GM12865 (cell line): Measurements from ENCODE around the gene SORCS2.

Source experiments
- DNase-seq: peaks from one replicate; pipeline ENCODE4 v3.0.0; 2010; ENCODE audit warnings: low read depth
- H3K4me3 ChIP-seq: 2 replicates; pipeline ENCODE4 v1.5.1; 2011; ENCODE audit warnings: mild to moderate bottlenecking, low read depth, low read length, control low read depth
- TF ChIP-seq, protein P1 (sequence below): IDR thresholded peaks from 2 replicates; pipeline ENCODE4 v1.5.1; 2011; ENCODE audit warnings: low read length, control low read depth, low read depth, inconsistent platforms; ENCODE audit not compliant: insufficient read depth; ENCODE audit errors: missing control alignments

SORCS2 gene

DNA sequence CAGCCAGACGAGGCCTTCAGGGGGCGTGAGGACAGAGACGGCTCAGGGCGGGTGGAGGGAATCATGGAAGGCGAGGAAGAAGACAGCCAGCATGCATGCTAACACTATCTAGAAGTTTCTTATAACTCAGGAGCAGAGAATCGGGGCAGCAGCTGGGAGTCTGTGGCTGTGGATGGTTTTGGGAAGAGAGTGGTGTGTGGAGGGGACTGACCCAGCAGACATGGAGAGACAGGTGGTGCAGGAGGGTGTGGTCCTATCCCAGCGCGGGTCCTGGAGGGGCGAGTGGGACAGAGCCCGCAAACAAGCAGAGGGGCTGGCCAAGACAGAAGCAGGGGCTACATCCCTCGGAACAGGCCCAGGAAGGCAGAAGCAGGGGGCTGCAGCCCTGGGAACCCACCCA lies 555.2 kb downstream of the SORCS2 start:
- TF ChIP-seq, protein P1, sequence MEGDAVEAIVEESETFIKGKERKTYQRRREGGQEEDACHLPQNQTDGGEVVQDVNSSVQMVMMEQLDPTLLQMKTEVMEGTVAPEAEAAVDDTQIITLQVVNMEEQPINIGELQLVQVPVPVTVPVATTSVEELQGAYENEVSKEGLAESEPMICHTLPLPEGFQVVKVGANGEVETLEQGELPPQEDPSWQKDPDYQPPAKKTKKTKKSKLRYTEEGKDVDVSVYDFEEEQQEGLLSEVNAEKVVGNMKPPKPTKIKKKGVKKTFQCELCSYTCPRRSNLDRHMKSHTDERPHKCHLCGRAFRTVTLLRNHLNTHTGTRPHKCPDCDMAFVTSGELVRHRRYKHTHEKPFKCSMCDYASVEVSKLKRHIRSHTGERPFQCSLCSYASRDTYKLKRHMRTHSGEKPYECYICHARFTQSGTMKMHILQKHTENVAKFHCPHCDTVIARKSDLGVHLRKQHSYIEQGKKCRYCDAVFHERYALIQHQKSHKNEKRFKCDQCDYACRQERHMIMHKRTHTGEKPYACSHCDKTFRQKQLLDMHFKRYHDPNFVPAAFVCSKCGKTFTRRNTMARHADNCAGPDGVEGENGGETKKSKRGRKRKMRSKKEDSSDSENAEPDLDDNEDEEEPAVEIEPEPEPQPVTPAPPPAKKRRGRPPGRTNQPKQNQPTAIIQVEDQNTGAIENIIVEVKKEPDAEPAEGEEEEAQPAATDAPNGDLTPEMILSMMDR, result no peak
- DNase-seq, result no peak
- no peak overlapping the region for H3K4me3 ChIP-seq

DNA sequence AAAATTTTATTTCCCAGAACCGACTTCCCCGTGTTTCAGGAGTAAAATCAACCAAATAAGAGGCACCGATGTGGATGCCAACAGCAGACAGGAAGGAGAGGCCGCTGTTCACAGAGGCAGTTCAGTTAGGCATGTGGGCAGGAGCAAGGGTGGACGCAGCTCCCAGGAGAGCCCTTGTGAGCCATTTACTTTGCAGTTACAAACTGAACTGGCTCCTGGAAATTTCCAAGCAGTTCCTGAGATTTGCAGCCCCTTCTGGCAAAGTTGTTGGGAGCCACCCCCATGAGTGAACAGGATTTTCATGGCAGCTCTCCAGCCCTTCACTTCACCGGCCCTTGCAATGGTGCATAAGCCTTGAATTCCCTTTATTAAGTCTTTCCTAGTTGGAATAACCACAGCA lies 558.2 kb downstream of the SORCS2 start:
- no peak for DNase-seq
- TF ChIP-seq, protein P1, result no peak
- no peak overlapping the region for H3K4me3 ChIP-seq

DNA sequence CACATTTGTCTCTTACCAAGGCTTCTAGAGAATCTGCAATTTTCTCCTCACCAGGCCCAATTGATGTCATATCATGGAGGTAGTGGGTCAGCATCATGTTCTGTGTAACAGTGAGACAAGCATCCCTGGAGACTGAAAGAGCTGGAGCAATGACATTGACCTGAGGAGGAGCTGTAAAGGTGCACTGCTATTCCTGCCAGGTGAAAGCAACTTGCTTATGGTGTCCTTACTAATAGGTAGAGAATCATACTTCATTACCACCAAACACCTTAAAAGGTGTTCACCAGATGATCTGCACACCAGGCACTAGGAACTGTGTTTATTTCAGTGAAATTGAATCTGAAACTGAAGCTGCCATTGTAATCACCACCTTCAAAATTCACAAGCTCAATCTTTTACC lies 558.6 kb downstream of the SORCS2 start:
- TF ChIP-seq, protein P1, result no peak
- DNase-seq, result no peak
- H3K4me3 ChIP-seq, result no peak overlapping the region

DNA sequence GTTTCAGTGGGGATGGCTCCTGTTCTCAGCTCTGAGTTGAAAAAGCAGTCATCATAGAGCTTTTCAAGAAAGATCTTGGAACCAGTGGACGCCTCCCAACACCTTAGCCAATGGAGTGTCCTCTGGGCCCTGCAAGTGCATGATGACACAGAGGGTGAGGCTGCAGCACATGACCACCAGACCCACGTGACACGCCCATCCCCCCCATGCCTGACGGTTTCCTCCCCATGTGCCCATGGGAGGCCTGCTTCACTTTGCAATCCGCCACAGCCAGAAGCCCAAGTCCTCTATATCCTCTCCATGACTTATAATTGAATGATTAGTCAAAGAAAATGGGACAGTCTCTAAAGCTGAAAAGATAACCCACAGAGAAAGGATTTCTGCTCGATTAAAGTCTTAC lies 560.3 kb downstream of the SORCS2 start:
- H3K4me3 ChIP-seq, result no peak overlapping the region
- DNase-seq, result no peak
- TF ChIP-seq, protein P1, result no peak

DNA sequence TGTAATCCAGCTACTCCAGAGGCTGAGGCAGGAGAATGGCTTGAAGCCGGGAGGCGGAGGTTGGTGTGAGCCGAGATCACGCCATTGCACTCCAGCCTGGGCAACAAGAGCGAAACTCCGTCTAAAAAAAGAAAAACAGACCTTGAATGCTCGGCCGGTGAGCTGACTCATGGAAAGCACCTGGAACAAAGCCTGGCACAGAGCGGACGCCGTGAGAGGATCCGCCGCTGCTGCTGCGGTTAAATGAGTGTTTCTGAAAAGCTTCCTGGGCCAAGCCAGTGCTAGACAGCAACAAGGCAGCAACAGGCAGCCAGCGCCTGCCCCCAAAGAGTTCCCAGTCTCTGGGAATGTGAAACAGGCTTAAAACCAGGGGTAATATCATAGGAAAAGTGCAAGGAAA lies 560.9 kb downstream of the SORCS2 start:
- TF ChIP-seq, protein P1, result no peak

DNA sequence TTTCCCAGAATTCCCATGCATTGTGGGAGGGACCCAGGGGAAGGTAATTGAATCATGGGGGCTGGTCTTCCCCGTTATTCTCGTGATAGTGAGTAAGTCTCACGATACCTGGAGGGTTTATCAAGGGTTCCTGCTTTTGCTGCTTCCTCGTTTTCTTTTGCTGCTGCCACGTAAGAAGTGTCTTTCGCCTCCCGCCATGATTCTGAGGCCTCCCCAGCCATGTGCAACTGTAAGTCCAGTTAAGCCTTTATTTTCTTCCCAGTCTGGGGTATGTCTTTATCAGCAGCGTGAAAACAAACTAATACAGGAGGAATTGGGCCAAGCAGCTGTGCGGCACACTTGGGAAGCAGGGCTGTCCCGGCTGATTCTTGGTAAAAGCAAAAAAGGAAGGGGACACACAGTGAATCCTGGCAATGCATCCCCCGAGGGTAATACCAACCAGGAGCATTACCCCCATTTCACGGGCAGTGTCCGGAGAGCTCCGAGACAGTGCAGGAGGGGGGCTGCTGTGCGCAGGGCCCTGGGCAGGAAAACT lies 561.7 kb downstream of the SORCS2 start:
- H3K4me3 ChIP-seq, result no peak overlapping the region
- no peak for DNase-seq
- TF ChIP-seq, protein P1, result no peak

More for the DNA sequence above, 560.9 kb downstream of the SORCS2 start:
- no peak for DNase-seq
- no peak overlapping the region for H3K4me3 ChIP-seq

DNA sequence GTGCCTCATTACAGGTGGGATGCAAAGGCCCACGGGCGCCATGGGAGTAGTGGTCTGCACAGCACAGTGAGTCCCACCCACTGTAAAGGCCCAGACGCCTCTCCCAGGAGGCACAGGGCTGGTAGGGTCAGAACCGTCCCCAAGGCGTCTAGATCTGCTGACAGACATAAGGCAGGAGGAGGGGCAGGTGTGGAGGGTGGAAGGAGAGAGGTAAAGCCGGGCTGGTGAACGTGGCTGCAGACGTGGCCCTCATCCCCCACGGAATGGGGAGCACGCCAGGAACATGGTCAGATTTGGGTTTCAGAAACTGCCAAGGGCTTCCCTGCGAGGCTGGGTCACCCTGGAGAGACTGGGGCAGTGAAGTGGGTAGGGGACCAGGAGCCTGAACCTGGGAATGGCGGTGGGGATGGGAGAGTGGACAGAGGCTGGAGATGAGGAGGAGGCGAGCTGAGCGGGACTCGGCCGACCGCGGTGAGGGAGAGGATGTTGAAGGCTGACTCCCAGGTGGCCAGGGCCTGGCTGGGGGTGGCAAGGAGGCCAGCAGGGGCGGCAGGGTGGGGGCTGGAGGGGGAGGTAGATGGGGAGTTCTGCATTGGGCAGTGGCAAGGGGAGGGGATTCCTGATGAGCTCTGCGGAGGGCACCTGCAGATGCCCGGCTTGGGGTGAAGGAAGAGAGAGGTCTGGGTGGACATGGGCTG lies 562.4 kb downstream of the SORCS2 start:
- no peak for DNase-seq
- no peak overlapping the region; the same call in 1 of the 2 replicates for H3K4me3 ChIP-seq
- TF ChIP-seq, protein P1, result no peak
